CD4-positive, alpha-beta T cell treated with Interferon alpha-2 for 1 hour (primary cell): ENCODE measurements around the gene C17orf50.
"Not testable (repeated sequence)": the region's sequence is repeated elsewhere in the genome, so short reads cannot be mapped to it uniquely, and the experiment has no call there.

ENCODE experiments used
- DNase-seq, 2 donors: peaks; one replicate each; pipeline ENCODE4 v3.0.0-alpha.2; 2020 to 2022

Gene C17orf50

GRCh38 chr17:35735036-35735805 is 25.5 kb upstream of the C17orf50 start:
- no peak for DNase-seq

DNA sequence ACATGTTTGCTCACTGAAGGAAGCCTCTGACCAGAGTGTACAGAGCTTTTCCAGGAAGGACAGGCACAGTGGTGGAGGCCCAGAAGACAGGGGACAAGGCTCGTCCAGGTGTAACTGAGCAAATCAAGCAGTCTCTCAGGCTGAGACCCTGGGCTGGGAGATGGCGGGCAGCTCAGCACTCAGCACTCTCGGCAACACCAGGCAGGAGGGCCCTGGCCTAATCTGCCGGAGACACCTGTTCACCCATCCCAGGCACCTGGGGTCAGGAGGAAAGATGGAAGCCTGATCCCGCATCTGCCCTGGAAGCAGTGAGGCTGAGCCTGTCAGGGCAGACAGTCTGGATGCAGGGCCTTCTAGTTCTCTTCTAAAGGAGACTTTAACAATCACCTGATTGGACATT is 24.5 kb upstream of the C17orf50 start:
- no peak for DNase-seq

DNA sequence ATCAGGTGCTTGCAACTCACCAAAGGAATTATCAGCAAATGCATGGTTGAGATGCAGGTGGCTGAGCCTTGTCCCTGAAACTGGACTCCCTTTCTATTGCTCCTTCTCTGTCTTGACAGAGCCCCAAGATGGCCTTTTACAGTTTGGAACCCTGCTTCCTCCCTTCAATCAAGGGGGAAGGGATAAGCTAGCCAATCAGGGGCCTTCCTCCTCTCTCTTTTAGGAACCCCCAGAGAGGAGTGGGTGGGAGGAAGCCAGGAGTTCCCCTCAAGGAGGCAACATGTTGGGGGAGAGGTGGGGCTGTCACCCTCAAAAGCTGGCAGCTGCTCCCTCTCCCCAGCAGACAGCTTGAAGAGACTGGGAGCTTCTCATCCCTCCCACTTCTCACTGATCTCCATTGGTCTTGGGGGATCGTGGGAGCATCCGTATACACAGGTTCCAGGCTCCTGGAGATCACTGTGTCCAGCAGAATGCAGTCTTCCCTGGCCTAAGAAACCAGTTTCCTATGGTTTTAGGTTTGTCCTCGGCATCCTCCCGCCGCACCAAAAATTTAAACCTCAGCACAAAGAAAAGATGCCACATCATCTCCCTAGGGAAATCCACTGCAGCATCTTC is 22.1 kb upstream of the C17orf50 start:
- no peak for DNase-seq

DNA sequence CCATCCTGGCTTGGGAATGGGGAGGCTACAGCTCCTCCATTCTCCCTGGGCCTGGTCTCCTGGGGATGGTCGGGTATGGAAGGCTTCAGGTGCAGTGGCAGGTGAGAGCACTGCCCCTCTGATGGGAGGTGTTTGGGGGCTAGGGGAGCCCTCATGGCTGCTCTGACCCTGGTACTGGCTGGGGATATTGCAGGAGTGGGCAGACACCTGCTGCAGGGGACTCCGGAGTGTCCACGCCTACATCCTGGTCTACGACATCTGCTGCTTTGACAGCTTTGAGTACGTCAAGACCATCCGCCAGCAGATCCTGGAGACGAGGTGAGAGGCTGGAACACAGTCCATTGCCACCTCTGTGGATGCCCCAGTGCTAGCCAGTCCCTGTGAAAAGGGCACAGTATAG is 20.5 kb upstream of the C17orf50 start:
- no peak for DNase-seq

DNA sequence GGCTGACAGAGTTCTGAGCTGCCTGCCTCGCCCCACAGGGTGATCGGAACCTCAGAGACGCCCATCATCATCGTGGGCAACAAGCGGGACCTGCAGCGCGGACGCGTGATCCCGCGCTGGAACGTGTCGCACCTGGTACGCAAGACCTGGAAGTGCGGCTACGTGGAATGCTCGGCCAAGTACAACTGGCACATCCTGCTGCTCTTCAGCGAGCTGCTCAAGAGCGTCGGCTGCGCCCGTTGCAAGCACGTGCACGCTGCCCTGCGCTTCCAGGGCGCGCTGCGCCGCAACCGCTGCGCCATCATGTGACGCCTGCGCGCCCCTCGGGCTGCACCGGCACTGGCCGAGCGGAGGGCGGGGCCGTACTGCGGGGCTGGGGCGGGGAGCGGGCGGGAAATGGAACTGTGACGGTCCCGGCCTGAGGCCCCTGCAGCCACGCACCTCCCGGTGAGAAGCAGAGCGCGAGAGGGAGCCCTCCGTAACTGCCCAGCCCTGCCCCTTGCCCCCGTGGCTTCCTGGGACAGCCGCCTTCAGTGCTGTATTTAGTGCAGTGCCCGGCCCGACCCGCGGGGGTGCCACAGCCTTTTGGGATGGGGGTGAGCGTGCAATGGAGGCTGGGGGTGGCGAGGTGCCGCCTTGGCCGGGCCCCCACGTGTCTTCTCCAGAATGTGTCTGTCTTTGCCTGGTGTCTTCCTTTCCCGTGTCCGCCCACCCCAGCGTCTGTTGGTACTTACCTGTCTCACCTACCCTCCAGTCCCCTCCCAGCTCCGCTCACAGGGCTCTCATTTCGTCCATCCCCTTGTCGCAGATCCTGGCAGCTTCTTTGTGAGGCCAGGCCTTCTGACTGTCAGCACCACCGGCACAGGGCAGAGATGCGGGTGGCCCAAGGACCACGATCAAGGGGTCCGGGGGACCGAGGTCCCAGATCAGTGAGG is 19.4 kb upstream of the C17orf50 start:
- DNase-seq = peak in 1 of 2 donors; percentile 6

- DNase-seq = no peak
These were observed 18.2 kb upstream of the C17orf50 start for GRCh38 chr17:35742496-35742895.

DNA sequence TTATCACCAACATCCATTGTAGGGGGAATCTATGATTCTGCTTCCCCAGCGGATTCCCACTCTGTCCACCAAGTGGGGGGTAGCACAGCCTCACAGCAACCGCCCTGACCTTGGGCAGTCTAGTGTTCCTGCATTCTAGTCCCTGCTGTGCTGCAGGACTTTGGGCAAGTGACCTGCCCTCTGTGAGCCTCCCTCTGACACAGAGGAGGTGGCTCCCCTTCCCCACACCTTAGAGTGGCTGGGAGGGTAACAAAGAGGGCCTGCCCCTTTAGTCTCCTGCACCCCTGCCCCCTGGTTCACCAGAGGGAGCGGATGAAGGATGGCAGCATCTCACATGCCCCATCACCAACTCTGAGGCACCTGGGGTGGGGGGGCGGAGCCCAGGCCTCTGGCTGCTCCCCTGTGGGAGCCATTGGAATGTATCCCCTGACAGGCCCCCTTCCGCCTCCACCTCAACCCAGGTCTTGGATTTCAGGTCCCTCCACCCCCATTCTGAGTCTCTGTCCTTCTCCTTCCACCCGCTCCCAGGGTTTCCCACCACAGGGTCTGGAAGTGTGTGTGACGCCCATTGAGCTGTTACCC is 17.7 kb upstream of the C17orf50 start:
- no peak for DNase-seq

GRCh38 chr17:35743626-35744328 is 16.9 kb upstream of the C17orf50 start:
- DNase-seq = peak in 1 of 2 donors; percentile 16

DNA sequence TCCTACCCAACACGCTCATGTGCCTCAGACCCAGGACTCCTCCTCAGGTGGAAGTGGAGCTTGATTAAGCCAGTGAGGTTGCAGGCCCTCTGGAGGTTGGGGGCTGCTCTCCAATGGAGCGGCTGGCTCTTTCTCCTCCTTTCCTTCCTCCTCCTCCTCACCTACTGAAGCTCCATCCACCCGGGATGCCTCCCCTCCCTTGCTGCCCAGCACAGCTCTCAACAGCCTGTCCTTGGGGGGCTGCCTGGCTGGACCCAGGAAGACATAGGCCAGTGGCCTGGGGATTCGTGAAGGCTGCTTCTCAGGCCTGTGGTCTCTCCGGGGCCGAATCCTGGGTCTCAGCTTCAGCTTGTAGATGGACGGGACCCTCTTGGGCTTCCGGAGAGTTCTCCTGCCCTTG is 15.9 kb upstream of the C17orf50 start:
- no peak for DNase-seq

- DNase-seq = no peak
These were observed 15.4 kb upstream of the C17orf50 start for GRCh38 chr17:35745246-35745645.

- no peak for DNase-seq
These were observed 14.9 kb upstream of the C17orf50 start for GRCh38 chr17:35745749-35746320.

DNA sequence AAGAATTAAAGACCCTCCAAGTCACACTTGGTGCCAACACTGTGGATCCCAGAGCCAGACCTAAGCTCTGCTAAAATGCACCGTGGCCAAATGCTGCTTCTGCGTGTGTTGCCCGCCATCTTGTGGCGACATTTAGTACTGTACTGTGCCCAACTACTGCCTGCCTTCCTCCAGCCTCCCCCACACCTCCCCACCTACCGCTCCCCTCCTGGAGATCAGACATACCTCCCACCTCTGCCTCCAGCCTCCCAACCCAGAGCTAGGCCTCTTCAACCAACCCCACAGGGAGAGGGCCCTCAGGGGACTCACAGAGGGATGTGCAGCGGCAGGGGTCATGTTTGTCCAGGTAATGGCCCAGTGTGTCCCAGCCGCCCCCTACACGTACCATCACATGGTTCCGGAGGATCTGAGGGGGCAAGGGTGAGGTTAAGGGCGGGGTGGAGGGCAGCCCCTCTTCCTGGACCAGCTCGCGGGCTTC is 13.1 kb upstream of the C17orf50 start:
- peak; percentile 75 to 84 for DNase-seq

DNA sequence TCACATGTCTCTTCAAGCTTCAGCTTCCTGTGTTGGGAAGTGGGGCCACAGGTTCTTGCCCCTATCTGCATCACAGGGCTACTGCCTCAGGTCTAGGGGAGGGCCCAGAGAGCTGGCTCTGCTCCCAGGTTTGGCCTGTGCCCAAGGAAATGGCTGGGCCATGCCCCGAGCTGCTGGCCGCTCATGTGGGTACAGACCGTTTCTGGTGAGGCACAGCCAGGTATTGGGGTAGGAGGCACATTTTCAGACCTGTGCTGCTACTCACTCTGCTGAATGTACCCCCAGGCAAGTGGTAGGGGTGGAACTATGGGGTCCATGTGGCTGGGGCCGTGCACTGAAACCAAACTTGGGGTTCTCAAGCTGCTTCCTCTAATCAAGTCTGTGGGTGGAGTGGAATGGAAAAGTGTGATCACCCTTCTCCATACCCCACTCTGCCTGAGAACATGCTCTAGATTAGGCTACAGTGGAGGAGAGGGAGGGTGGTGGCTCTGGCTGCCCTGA is 12.3 kb upstream of the C17orf50 start:
- no peak for DNase-seq

DNA sequence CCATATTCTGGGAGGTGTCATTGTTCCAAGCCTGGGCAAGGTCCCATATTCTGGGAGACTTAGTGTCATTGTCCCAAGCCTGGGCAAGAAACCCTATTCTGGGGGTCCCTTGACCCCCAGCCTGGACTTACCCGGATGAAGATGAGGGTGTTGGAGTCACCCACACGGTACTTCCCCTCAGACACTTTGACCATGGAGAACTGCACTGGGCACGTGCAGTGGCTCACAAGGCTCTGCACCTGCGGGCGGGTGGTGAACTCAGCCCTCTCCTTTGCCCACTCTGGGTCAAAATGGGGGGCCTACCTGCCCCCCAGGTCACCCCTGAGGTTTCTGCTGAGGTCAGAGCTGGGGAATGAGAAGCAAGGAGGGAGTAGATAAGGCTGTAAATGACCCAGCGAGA is 11.7 kb upstream of the C17orf50 start:
- DNase-seq = no peak

GRCh38 chr17:35749560-35750412 is 10.9 kb upstream of the C17orf50 start:
- DNase-seq = no peak

GRCh38 chr17:35750526-35751395 is 9.9 kb upstream of the C17orf50 start:
- DNase-seq = no peak

DNA sequence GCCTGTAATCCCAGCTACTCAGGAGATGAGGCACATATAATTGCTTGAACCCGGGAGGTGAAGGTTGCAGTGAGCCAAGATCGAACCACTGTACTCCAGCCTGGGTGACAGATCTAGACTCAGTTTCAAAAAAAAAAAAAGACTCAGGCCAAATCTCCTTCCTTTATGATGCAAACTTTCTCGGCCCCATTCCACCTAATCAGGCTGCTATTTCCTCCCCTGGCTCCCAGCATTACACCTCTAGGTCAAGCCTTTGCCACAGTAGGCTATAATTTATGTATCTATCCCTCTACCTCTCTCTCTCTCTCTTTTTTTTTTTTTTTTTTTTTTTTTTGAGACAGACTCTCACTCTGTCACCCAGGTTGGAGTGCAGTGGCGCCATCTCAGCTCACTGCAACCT is 9.1 kb upstream of the C17orf50 start:
- DNase-seq = not testable (repeated sequence)

DNA sequence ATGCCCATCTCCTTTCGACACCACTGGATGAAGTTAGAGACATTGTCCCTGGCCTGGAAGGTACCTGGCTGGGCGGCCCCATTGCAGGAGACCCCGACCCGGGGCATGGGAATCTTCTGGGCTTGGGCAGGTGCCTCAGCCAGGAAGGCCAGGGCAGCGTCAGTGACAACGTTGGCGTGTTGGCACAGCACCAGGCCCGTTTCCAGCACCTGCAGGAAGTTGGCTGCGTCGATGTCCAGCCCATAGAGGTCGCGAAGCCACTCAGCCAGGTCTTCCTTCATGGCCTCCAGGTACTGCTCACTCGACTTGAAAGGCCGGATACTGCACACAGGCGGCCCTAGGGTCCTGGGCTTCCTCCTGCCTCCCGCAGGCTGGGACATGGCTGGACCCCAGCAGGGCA is 8.2 kb upstream of the C17orf50 start:
- no peak for DNase-seq

GRCh38 chr17:35752945-35753764 is 7.5 kb upstream of the C17orf50 start, which contains the start of gene GAS2L2:
Gene GAS2L2, minus strand, starts transcription at chr17:35753239. Its CDS starts 389 bp downstream, at chr17:35752850.
- DNase-seq = no peak
